ENCODE data around the gene RNF144B.
"Not testable (repeated sequence)": the region's sequence is repeated elsewhere in the genome, so short reads cannot be mapped to it uniquely, and the experiment has no call there.

The RNF144B gene

DNA sequence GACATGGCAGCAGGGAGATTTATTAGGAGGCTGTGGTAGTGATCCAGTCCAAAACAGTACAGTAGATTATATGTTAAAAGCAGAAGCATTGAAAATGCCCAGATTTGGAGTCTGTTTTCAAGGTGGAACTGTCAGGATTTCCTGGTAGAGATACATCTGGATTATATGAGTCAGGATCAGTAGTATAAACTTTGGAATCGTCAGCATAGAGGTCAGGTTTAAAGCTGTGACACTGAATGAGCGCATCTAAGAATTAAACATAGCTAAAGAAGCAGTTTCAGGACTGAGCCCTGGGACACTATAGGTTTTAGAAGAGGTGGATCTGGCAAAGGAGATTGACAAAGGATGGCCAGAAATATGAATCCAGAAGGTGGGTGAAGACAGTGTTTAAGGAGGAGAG, 60.4 kb downstream of the RNF144B start:
- DNase-seq: no peak

DNA sequence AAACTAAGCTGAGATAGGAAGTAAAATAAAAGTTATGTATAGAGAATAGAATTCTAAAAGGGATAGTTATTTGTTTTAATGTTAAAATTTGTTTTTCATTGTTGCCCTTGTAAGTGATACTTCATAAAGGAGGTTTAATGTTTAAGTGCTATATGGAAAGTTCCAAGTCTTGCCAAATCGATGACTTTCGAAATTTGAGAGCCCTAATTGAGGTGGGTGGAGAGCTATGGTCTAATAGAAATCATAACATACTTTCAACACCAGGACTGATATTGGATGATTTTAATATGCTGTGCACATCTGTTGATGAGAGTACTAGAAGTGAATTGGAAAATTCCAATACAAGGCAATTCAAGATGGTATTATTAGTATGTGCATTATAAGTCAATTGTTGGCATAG, 64.6 kb downstream of the RNF144B start:
- DNase-seq: no peak

DNA sequence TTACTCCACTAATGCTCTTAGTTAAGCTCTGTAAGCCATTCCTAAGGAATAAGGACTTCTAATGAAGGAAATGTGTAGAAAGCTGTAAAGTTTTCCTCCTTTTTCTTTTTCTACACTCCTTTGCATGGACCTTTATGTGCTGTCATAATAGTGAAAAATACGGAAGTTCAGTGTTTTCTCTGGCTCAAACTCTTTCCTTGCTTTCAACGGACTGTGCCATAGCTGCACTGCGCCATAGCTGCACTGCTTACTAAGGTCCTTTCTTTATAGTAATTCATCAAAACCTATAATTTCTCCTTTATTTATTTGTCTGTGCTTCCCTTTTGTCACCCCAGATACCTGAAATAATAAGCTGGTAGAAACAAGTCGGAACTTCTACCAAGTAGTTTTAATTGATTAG, 67.3 kb downstream of the RNF144B start:
- no peak for DNase-seq

DNA sequence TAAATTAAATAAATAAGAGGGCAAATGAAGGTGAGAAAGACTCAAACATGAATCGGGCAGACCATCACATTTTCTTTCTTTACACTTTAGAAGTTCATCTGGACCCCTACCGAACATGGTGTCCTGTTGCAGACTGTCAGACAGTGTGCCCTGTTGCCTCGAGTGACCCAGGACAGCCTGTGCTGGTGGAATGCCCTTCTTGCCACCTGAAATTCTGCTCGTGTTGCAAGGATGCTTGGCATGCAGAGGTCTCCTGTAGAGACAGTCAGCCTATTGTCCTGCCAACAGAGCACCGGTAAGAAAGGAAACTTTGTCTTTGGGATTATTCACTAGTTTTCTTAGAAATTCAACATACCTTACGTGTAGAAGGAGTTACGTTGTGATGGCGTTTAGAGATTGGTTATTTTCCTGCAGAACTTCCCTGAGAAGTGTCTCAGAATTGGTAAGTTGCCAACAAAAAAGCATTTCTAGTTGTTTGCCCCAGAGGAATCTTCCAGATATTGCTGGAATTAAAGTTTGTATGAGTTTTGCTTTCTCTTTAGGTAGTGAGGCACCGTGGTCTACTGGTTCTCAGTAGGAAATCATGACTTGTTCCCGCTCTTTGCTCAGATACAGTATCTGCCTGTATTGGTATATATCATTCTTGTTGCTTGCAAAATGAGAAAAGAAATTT, 70.1 kb downstream of the RNF144B start:
- no peak for DNase-seq

DNA sequence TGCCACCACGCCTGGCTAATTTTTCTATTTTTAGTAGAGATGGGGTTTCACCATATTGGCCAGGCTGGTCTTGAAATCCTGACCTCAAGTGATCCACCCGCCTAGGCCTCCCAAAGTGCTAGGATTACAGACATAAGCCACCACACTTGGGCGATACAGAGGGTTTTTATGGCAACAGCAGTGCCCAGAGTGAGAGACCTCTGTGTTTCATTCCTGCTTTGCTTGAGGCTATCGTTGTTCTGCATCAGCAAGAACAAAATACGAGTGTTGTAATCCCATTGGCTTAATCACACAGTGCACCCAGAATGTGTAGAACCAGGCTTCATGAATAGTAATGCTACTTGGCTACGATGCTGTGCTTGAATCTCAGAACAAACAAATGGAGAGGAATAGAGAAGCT, 70.9 kb downstream of the RNF144B start:
- DNase-seq: not testable (repeated sequence)

DNA sequence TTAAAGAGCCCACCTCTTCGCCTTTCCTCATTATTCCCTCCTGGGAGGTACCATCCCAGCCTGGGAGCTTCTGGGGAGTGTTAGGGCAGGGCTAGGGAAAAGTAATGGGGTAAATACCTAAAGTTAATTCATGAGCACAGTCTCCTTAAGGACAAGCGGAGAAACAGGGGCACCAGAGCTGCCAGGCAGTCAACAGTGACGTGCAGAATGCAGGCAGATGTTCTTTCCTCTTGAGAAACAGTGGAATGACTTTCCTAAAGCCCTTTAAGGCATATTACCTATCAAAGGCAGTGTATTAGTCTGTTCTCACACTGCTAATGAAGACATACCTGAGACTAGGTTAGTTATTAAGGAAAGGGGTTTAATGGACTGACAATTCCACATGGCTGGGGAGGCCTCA, 76.3 kb downstream of the RNF144B start:
- DNase-seq: no peak

DNA sequence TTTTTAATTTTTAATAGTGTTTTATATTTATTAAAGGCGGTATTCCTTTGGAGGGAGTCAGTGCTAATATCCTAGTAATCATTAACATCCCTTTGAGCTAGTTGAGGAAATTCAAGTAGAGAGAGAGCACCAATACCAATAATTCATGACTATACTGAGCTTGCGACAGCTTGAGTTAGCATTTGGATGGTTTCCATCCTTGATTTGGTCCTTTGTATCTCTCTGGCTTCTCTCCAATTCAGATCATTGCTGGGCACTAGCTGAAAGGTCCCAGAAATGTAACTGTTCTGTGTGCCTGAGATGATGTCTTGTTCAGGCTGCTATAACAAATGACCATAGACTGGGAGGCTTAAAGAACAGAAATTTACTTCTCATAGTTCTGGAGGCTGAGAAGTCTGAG, 77.0 kb downstream of the RNF144B start:
- DNase-seq: no peak

DNA sequence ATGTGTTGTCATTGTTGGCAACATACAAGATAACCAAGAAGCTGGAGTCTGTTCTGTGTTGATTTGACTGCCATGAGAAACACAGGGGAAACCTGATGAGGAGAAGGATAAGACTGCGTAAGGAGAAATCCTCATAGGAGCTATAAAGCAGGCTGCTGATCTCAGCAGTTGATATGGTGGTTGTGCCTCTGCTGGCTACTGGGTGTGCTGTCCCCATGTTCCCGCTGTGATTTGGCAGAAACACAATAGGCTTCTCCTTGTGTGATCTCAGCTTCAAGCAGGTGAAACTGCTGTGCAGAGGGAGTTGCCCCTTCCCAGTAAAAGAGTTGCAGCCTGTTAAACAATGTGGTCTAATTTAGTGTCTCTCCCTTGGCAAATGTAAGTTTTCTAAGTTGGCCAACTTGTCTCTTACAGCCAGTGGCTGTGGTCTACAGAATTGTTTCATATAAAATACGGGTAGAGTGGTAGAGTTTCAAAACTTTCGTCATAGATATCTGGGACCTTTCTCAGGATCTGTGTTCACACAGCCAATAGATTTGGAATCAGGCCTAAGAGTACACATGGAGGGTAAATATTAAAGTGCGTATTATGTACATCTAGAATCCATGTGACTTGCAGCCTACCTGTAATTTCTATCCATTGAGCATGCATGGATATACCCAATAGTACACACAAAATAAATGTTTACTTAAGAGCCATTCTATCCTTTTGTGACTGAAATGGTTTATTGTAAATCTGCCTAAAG, 78.4 kb downstream of the RNF144B start:
- no peak for DNase-seq

DNA sequence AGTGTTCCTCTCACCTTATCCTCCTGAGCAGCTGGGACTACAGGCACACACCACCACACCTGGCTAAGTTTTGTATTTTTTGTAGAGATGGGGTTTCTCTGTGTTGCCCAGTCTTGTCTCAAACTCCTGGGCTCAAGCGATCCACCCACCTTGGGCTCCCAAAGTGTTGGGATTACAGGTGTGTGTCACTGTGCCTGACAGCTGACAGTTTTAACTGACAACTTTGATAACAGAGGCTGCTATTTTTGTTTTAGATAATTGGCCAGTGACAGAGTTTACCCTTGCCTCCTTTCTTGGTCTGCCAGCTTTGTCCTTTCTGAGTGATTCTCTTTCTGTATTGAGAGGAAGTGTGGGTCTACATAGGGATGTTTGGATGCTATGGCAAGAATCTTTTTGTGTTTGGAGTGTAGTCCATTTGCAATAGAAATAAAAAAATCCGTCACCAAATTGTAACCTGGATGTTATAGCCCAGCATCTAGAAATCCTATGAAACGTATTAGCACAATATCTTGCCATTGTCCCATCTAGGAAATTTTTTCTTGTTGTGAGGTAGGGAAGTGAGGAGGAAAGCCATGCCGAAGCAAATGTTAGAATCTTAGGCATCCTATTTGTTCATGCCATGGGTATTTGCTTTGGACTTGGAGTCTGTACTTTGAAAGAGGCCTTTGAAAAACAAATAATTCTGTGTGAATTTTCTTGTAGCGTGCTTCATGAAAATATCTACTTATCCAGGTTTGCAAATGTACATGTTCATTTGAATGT, 80.8 kb downstream of the RNF144B start:
- no peak for DNase-seq

DNA sequence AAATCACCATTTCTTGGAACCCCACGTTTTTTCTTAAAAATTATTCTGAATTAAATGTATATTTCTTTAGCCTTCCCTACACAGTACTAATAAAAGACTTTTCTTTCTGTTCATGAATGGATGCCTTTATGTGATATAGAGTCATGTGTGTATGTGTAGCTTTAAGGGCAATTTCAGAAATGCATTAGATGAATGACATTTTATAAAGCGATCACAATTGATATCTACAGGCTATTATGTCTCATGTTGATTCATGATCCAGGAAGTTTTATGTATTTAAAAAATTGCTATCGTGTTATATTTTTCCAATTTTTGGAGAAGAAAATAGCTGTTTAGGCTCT, 81.3 kb downstream of the RNF144B start:
- no peak for DNase-seq

DNA sequence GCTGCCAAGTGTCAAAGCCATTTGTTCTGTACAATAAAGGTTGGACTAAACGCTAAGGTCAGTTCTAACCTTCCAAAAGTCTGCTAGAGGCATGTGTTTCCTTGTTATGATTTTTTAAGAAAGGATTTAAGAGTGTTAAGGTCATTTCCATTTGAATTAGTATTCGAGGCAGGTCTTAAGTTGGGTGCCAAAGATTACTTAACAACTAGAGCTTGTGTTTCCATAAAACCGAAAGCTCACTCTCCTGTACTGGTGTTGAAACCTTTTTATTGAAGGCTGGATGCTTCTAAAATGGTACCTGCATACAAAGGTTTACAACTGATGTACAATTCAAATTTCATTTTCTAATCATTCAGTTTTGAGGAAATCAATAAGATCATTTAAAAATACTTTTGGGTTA, 82.4 kb downstream of the RNF144B start:
- no peak for DNase-seq

DNA sequence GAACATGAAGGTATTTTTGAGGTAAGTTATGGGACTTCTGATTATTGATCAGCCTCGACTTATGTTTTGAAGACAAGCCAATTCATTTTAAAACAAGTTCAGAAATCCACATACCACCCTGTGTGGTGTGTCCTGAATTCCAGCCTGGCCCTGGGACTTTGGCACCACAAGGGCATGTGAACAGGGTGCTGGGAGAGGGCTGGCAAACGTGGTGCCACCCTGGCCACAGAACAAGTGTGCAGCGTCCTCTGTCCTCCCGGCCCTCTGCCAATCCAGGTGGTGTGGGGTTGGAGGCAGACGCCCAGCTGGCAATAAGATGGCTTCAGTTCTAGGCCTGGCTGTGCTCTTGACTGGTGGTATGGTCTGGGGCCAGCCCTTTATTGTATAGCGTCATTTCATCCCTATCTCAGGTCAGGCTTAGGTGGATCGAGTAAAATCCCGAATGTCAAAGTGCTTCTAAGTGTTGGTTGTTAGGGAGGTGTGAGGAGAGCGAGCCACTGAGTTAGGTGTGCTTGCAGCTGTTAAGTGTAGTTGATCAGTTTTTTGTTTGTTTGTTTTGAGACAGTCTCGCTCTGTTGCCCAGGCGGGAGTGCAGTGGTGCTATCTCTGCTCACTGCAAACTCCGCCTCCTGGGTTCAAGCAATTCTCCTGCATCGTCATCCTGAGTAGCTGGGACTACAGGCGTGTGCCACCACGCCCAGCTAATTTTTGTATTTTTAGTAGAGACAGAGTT, 84.2 kb downstream of the RNF144B start:
- no peak for DNase-seq

DNA sequence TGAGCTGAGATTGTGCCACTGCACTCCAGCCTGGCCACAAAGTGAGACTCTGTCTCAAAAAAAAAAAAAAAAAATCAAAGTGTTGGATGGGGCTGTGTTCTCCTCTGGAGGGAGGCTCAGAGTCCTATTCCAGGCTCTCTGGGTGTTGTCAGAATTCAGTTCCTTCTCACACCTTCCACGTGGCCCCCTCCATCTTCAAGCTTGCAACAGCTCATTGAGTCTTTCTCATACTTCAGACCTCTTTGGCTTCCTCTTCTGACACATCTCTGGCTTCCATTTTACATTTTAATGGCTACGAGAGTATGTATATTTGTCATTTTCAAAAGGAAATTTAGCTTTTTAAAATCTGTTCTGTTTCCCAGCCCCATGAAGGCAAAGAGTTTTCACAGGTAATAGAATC, 85.8 kb downstream of the RNF144B start:
- no peak for DNase-seq

DNA sequence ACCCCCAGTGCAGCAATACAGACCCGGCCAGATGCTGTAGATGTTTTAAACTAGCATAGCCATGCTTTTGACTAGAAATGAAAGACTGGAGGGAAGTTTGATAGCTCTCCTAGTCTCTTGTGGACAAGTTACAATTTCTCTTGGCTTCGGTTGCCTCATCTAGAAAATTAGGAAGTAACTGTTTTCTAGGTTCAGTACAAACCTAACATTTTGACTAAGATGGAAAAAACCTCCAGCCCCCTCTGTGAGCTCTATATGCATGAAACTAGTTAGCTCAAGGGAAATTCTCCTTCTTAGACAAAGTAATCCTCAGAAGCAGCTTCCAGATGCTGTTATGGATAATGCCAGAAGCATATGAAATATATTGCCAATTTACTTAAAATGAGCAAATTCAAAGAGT, 86.6 kb downstream of the RNF144B start:
- no peak for DNase-seq

DNA sequence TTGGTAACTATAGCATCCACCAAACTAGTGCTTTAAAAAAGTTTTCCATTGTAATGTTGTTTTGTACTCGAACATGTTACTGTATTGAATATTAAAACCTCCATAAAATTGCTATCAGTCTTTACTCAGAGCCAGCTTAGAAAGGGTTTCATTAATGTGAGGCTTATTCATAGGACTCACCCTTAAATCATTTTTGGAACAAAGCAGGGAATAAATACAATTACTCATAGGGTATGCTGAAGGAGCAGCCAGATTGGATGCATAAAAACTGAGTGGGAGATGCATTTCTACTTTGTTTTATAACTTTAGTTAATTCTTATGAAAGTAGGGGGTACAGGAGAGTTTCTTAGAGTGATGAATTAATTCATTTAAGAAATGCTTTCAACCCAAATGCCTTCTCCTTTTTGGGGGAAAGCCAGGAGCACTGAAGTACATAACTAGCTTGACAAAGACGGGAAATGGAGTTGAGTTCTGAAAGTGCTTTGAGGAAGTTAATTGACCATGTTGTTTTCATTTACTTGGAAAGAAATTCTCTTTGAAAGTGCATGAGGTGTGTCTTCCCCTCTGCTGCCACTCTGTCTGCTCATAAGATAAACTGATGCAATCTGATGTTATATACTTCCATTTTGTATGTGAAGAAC, 90.3 kb downstream of the RNF144B start:
- DNase-seq: no peak

DNA sequence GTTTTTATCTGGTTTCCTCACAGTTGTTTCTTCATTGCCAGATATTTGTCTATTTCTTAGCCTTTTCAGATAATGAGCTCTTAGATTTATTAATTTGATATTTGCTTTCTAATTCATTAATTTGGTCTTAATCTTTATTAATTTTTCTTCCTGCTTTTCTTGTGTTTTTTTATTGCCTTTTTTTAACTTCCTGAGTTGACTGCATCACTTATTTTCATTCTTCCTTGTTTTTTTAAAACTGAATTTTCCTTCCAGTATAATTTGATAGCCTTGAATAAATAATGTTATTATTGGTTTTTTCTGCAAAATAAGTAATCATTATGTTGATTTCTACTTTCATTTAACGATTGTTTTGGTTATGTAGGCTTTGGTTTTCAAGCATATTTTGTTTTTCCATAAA, 91.5 kb downstream of the RNF144B start:
- DNase-seq: no peak

DNA sequence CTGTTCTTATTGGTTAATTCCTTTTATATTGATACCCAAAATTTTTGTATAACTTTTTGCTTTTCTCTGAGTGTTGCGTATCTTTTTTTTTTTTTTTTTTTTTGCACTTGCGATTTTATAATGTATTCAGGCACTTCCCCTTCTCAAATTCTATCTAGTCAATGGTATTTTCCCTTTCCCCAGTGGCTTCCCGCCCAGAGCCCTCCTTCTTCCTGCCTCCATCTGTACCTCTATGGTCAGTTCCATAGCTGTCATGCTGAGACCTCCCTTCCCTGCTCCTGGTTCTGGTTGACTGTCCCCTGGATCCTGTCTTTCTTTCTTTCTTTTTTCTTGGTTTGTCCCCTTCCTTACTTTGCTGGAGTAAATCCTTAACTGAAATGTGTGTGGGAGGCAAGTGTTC, 94.7 kb downstream of the RNF144B start:
- DNase-seq: no peak

DNA sequence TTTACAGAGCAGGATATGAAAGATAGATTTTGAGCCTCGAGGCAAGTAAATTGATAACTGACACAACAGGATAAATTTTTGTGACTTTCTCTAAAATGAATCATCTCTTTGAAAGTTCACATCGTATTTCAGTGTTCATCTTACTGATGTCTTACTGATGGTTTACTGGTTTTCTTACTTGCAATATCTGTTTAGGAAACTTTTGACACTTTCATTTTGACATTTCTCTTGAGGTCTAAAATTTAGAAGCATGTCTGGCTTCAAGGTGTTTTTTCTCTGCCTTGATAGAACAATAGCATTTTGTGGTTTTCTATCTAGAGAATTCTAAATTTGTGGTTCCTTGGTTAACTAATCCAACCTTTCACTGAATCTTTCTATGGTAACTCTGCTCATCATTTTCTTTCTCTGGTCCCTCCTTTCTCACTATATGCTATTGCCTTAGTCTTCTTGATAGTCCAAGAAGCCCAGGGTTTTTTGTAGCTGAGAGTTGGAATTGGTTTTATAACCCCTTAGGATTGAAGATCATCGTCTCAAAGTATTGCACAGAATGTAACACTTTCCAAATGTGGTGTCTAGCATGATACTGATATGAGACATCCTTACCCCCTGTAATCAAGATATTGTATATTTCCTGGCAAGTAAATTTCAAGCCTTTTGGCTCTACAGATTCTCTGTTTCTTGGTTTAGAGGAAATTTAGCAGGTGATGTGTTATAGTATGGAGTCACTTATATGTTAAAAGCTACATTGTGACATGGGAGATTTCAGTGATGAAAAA, 98.7 kb downstream of the RNF144B start:
- DNase-seq: no peak

DNA sequence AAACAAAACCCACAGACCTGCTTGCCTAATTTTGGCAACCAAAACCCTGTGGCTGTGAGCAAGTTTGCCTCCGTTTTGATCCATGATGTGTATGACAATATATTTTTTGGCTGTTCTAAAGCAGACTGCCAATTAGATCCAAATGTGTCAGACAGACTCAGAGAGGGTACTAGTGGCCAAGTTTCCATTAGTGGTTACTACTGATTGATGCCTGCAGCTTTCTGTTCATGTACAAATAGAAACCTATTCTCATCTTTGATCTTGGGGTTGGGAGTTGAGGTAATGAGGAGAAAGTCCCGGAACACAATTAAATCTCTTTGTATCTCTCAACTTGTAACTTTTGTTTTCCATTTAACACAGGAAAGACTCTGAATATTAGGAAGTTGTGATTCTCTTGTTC, 100.9 kb downstream of the RNF144B start:
- DNase-seq: no peak

DNA sequence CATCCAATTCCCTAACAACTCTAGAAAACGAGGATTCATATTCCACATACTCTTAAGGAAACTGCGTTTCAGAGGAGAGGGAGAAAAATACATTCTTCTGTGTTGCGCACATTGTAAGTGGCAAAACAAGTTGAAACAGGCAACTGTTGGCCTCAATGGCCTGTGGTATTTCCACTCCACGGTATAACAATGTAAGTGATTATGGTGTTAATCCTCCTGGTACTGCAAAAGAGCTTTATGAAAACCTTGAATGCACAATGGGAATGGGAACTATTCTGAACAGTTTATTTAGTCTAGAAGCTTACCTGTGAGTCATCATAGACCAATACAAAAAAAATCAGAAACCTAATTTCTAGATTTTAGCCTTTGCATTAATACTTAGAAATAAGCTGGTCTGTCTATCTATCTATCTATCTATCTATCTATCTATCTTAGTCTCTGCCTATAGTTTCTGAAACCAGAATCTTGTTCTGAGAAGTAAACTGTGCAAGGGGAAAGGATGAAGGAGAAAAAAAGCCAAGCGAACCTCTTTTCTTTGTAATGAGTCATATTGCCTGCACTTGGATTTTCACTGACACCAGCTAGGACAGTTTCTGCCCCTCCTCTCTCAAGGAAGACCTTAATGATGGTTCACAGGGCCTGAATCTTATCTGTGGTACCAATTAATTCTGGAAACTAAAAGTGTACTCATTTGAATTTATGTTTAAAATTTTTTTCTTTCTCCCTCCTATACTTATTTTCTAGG, 101.5 kb downstream of the RNF144B start:
- DNase-seq: no peak

DNA sequence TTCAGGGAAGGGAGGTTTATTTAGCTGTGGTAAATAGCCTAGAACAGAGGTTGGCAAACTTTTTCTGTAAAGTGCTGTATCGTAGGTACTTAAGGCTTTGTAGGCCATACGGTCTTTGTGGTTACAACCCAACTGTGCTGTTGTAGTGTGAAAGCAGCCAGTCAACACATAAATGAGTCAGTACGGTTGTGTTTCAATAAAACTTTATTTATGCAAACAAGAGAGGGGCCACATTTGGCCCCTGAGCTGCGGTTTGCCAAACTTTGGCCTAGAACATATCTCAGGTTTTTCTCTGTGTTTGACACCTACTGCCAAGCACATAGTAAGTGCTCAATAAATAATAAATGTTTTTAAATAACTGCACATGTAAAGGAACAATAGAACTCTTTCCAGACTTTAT, 102.2 kb downstream of the RNF144B start:
- DNase-seq: no peak
